GM19239 (cell line): Measurements from ENCODE around the gene SGSM2.

ENCODE experiments used
- DNase-seq: peaks from one replicate; pipeline ENCODE4 v3.0.0; 2011; ENCODE audit warnings: low spot score; ENCODE audit not compliant: insufficient read length
- FAIRE-seq: peaks from 2 replicates; lab custom pipeline; 2011; peaks lifted over from hg19 to GRCh38; lab: Jason Lieb, UNC

SGSM2 gene

GRCh38 chr17:2415081-2415480, 77.8 kb downstream of the SGSM2 start:
- DNase-seq = no peak
- FAIRE-seq = no peak

GRCh38 chr17:2416010-2416734, 78.9 kb downstream of the SGSM2 start:
- DNase-seq (peak; percentile 85), FAIRE-seq (peak; percentile 83)

GRCh38 chr17:2418572-2418971, 81.3 kb downstream of the SGSM2 start:
- FAIRE-seq = no peak
- DNase-seq = no peak

- DNase-seq = no peak
- no peak for FAIRE-seq
Observed at GRCh38 chr17:2419486-2419885, 82.2 kb downstream of the SGSM2 start.

- no peak for DNase-seq
- no peak for FAIRE-seq
Observed at GRCh38 chr17:2420176-2420575, 82.9 kb downstream of the SGSM2 start.

- FAIRE-seq = no peak
- no peak for DNase-seq
Observed at GRCh38 chr17:2421315-2422147, 84.2 kb downstream of the SGSM2 start.

- DNase-seq (no peak), FAIRE-seq (no peak)
Observed at GRCh38 chr17:2423271-2423670, 86.0 kb downstream of the SGSM2 start.

- no peak for DNase-seq
- FAIRE-seq = no peak
Observed at GRCh38 chr17:2427215-2427614, 89.9 kb downstream of the SGSM2 start.

GRCh38 chr17:2427910-2428309, 90.6 kb downstream of the SGSM2 start:
- FAIRE-seq (no peak), DNase-seq (no peak)
